NCI-H1694 (cell line): Measurements from ENCODE around the gene SNX13.
"Not testable (repeated sequence)": the region's sequence is repeated elsewhere in the genome, so short reads cannot be mapped to it uniquely, and the experiment has no call there.

ENCODE experiments used
- DNase-seq: peaks from one replicate; lab custom pipeline; 2025; lab: John Stamatoyannopoulos, UW

The SNX13 gene

GRCh38 chr7:17913250-17913649 is 27.0 kb downstream of the SNX13 start:
- no peak for DNase-seq

GRCh38 chr7:17912536-17913235 is 27.6 kb downstream of the SNX13 start:
- no peak for DNase-seq

GRCh38 chr7:17912050-17912449 is 28.2 kb downstream of the SNX13 start:
- DNase-seq: no peak

GRCh38 chr7:17910377-17910776 is 29.9 kb downstream of the SNX13 start:
- no peak for DNase-seq

- not testable (repeated sequence) for DNase-seq
Measured at GRCh38 chr7:17909310-17909709, 31.0 kb downstream of the SNX13 start.

GRCh38 chr7:17907014-17907413 is 33.3 kb downstream of the SNX13 start:
- no peak for DNase-seq

GRCh38 chr7:17903337-17903736 is 37.0 kb downstream of the SNX13 start:
- DNase-seq: no peak

GRCh38 chr7:17902599-17902998 is 37.7 kb downstream of the SNX13 start:
- no peak for DNase-seq

- no peak for DNase-seq
Measured at GRCh38 chr7:17900464-17900863, 39.8 kb downstream of the SNX13 start.

- DNase-seq: no peak
Measured at GRCh38 chr7:17898111-17898510, 42.2 kb downstream of the SNX13 start.

GRCh38 chr7:17887286-17887685 is 53.0 kb downstream of the SNX13 start:
- DNase-seq: no peak

GRCh38 chr7:17882685-17883084 is 57.6 kb downstream of the SNX13 start:
- no peak for DNase-seq

- no peak for DNase-seq
Measured at GRCh38 chr7:17879075-17879661, 61.1 kb downstream of the SNX13 start.

- DNase-seq: no peak
Measured at GRCh38 chr7:17878627-17879026, 61.7 kb downstream of the SNX13 start.

GRCh38 chr7:17871815-17872533 is 68.3 kb downstream of the SNX13 start:
- DNase-seq: no peak

- no peak for DNase-seq
Measured at GRCh38 chr7:17870406-17870805, 69.9 kb downstream of the SNX13 start.

GRCh38 chr7:17863809-17864143 is 76.5 kb downstream of the SNX13 start:
- no peak for DNase-seq

- DNase-seq: no peak
Measured at GRCh38 chr7:17863095-17863808, 77.0 kb downstream of the SNX13 start.

- DNase-seq: no peak
Measured at GRCh38 chr7:17856251-17856650, 84.0 kb downstream of the SNX13 start.

GRCh38 chr7:17855202-17855601 is 85.1 kb downstream of the SNX13 start:
- DNase-seq: no peak

GRCh38 chr7:17854261-17855047 is 85.8 kb downstream of the SNX13 start:
- DNase-seq: no peak

GRCh38 chr7:17852361-17852760 is 87.9 kb downstream of the SNX13 start:
- no peak for DNase-seq
